KMS-11 (cell line): ENCODE data around the gene LUZP2.

Experiments
- H2AFZ ChIP-seq: fragments of 200-600 bp; sonication (generic); 2 replicates; pipeline ENCODE4 v1.6.1; 2016; ENCODE audit warnings: antibody characterized with exemption, mixed run types, low read depth
- H3K27ac ChIP-seq: fragments of 200-600 bp; sonication (generic); 2 replicates; pipeline ENCODE4 v1.6.1; 2016; ENCODE audit warnings: mild to moderate bottlenecking, mixed run types
- H3K27me3 ChIP-seq: fragments of 200-600 bp; sonication (generic); 2 replicates; pipeline ENCODE4 v1.6.1; 2017; ENCODE audit warnings: mild to moderate bottlenecking, low read depth, mixed run types, moderate library complexity; ENCODE audit not compliant: insufficient read depth
- H3K36me3 ChIP-seq: fragments of 200-600 bp; sonication (generic); 2 replicates; pipeline ENCODE4 v1.6.1; 2017; ENCODE audit warnings: mild to moderate bottlenecking, mixed run types; ENCODE audit not compliant: insufficient read depth
- H3K4me1 ChIP-seq: fragments of 200-600 bp; sonication (generic); 2 replicates; pipeline ENCODE4 v1.6.1; 2016; ENCODE audit warnings: mild to moderate bottlenecking, low read depth, mixed run types; ENCODE audit not compliant: poor library complexity, severe bottlenecking
- H3K4me2 ChIP-seq: fragments of 200-600 bp; sonication (generic); 2 replicates; pipeline ENCODE4 v1.7.0; 2016; ENCODE audit warnings: mild to moderate bottlenecking, mixed run types
- H3K4me3 ChIP-seq: fragments of 200-600 bp; sonication (generic); IDR thresholded peaks from 2 replicates; pipeline ENCODE4 v1.6.1; 2017; ENCODE audit warnings: low read depth, low read length, mixed read lengths; ENCODE audit not compliant: insufficient read depth
- H3K79me2 ChIP-seq: fragments of 200-600 bp; sonication (generic); 2 replicates; pipeline ENCODE4 v1.6.1; 2016; ENCODE audit warnings: low read depth, mixed run types; ENCODE audit not compliant: insufficient read depth
- H3K9ac ChIP-seq: fragments of 200-600 bp; sonication (generic); 2 replicates; pipeline ENCODE4 v1.6.1; 2016; ENCODE audit warnings: mild to moderate bottlenecking, mixed run types
- H4K20me1 ChIP-seq: fragments of 200-600 bp; sonication (generic); 2 replicates; pipeline ENCODE4 v1.6.1; 2016; ENCODE audit warnings: mild to moderate bottlenecking, mixed run types; ENCODE audit not compliant: insufficient read depth
- TF ChIP-seq, protein P1 (sequence below): fragments of 200-600 bp; sonication (generic); conservative IDR thresholded peaks from 2 replicates; pipeline ENCODE4 v1.6.1; 2017; ENCODE audit warnings: low read depth, mild to moderate bottlenecking, antibody characterized with exemption, low read length, moderate library complexity, mixed read lengths

The LUZP2 gene

DNA sequence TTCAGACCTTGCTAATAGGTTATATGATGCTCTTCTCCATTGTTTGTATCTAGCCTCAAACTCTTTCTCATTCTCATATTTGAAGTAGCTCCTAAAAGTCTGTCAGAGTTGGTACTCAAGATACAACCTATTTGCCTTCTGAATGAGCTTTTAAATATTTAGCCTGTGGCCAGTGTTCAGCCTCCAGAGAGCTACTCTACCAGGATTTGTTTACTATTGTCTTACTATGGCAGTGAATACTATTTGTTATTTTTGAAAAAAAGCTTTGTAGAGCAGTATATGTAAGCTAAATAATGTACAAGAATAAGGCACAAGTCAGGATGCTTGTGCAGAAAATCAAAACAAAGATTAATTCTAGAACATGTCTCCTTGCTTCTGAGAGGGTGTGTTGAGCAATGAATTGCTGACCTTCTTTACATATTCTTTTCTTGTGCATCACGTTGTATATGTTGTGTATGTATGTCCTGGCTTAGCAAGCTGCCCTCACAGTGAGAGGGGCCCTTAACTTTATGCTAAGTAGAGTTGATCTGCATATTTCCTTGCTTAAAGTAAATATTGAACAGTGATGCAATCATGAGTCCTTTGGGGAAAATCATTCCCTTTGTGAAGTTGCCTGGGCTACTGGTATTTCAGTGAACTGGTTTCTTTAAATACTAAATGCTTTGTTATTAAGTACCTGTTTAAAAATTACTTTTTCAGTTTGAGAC, 438.0 kb downstream of the LUZP2 start:
- Histone ChIP-seq H3K4me2 (no peak overlapping the region), H4K20me1 (no peaks in the 10 kb centered on the region), H3K9ac (no peak overlapping the region)

DNA sequence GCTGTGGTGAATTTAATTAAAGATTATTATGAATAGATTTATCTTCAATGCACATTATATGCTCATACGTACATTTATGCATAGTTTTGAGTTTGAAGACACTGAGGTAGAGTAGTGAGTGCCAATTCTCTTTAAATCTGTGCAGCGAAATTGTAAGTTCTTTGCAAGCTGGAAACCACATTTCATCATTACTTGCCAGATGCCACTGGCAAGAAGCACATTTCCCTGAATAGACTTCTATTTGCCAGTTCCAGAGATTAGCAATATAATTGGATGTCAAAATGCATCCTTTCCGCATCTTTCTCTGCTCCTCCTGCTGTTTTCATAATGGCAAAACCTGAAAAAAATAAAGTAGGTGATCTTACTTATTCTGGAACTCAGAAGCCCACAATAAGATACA, 448.0 kb downstream of the LUZP2 start:
- Histone ChIP-seq H3K36me3 (no peaks in the 10 kb centered on the region), H3K79me2 (no peaks in the 10 kb centered on the region), H3K9ac (no peak overlapping the region), H3K4me1 (no peaks in the 10 kb centered on the region), H2AFZ (no peak overlapping the region), H3K4me2 (no peak overlapping the region), H3K4me3 (no peak overlapping the region), H3K27me3 (no peaks in the 10 kb centered on the region), H3K27ac (no peak overlapping the region), H4K20me1 (no peaks in the 10 kb centered on the region)
- TF ChIP-seq, protein P1, sequence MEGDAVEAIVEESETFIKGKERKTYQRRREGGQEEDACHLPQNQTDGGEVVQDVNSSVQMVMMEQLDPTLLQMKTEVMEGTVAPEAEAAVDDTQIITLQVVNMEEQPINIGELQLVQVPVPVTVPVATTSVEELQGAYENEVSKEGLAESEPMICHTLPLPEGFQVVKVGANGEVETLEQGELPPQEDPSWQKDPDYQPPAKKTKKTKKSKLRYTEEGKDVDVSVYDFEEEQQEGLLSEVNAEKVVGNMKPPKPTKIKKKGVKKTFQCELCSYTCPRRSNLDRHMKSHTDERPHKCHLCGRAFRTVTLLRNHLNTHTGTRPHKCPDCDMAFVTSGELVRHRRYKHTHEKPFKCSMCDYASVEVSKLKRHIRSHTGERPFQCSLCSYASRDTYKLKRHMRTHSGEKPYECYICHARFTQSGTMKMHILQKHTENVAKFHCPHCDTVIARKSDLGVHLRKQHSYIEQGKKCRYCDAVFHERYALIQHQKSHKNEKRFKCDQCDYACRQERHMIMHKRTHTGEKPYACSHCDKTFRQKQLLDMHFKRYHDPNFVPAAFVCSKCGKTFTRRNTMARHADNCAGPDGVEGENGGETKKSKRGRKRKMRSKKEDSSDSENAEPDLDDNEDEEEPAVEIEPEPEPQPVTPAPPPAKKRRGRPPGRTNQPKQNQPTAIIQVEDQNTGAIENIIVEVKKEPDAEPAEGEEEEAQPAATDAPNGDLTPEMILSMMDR = no peak

More for the DNA sequence above, 438.0 kb downstream of the LUZP2 start:
- H3K4me1 ChIP-seq = peaks cover 7% of the 10 kb centered on the region
- H3K27me3 ChIP-seq = no peaks in the 10 kb centered on the region
- TF ChIP-seq, protein P1 = no peak
- H3K36me3 ChIP-seq = no peaks in the 10 kb centered on the region
- H3K27ac ChIP-seq = no peak overlapping the region
- no peak overlapping the region for H2AFZ ChIP-seq
- no peak overlapping the region for H3K4me3 ChIP-seq
- no peaks in the 10 kb centered on the region for H3K79me2 ChIP-seq

GRCh38 chr11:24949406-24949805, 452.6 kb downstream of the LUZP2 start:
- Histone ChIP-seq H3K27ac (no peak overlapping the region), H2AFZ (no peak overlapping the region), H4K20me1 (no peaks in the 10 kb centered on the region), H3K4me3 (no peak overlapping the region), H3K4me1 (no peaks in the 10 kb centered on the region), H3K36me3 (no peaks in the 10 kb centered on the region), H3K27me3 (no peaks in the 10 kb centered on the region), H3K4me2 (no peak overlapping the region), H3K9ac (no peak overlapping the region), H3K79me2 (no peaks in the 10 kb centered on the region)
- TF ChIP-seq, protein P1 = no peak

DNA sequence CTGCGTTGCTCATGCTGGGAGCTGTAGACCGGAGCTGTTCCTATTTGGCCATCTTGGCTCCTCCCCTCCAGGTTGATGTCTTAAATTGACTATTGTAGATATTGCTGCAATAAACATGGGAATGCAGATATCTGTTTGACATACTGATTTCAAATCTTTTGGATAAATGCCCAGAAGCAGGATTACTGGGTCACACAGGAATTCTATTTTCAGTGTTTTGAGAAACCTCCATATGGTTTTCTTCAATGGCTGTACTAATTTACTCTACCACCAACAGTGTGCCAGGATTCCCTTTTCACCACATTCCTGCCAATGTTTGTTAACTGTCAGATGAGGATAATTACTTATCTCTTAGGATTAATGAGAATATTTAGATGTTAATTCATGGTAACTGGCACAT, 467.0 kb downstream of the LUZP2 start:
- Histone ChIP-seq H3K4me3 (no peak overlapping the region), H3K9ac (no peak overlapping the region), H3K27ac (no peak overlapping the region), H2AFZ (no peak overlapping the region), H3K36me3 (no peaks in the 10 kb centered on the region), H3K4me2 (no peak overlapping the region), H3K79me2 (no peaks in the 10 kb centered on the region), H3K4me1 (no peaks in the 10 kb centered on the region), H3K27me3 (no peaks in the 10 kb centered on the region), H4K20me1 (no peaks in the 10 kb centered on the region)
- TF ChIP-seq, protein P1 = no peak
